NCI-H345 treated with DMSO at 0.1 percent for 48 hours (cell line): ENCODE results near the gene RPS6KC1.
"Not testable (repeated sequence)": the region's sequence is repeated elsewhere in the genome, so short reads cannot be mapped to it uniquely, and the experiment has no call there.

Source experiments
- DNase-seq: peaks from one replicate; lab custom pipeline; 2025; ENCODE audit not compliant: unreplicated experiment; lab: John Stamatoyannopoulos, UW

Gene RPS6KC1

GRCh38 chr1:213051127-213051880 lies at the start of gene RPS6KC1:
TSS of gene RPS6KC1 (plus strand) at chr1:213051241. CDS start at chr1:213051405, 164 bp downstream.
- peak; percentile 75 for DNase-seq

GRCh38 chr1:213003256-213003655 lies 47.8 kb upstream of the RPS6KC1 start:
- DNase-seq: no peak

GRCh38 chr1:213008564-213008963 lies 42.5 kb upstream of the RPS6KC1 start:
- DNase-seq: no peak

- no peak for DNase-seq
These were observed 36.4 kb upstream of the RPS6KC1 start for GRCh38 chr1:213014642-213015041.

- peak; percentile 91 for DNase-seq
These were observed 35.7 kb upstream of the RPS6KC1 start, which contains the start of gene ANGEL2 for GRCh38 chr1:213015099-213016050. TSS of gene ANGEL2 (minus strand) at chr1:213015867. CDS start at chr1:213015671, 196 bp downstream.

- DNase-seq: no peak
These were observed 33.4 kb upstream of the RPS6KC1 start for GRCh38 chr1:213017447-213018273.

- no peak for DNase-seq
These were observed 31.6 kb upstream of the RPS6KC1 start for GRCh38 chr1:213019450-213019849.

GRCh38 chr1:213020016-213020415 lies 31.0 kb upstream of the RPS6KC1 start:
- no peak for DNase-seq

GRCh38 chr1:213027024-213027423 lies 24.0 kb upstream of the RPS6KC1 start:
- not testable (repeated sequence) for DNase-seq

- DNase-seq: no peak
These were observed 18.4 kb upstream of the RPS6KC1 start for GRCh38 chr1:213032651-213033050.

GRCh38 chr1:213034713-213035112 lies 16.3 kb upstream of the RPS6KC1 start:
- no peak for DNase-seq

- DNase-seq: no peak
These were observed 15.5 kb upstream of the RPS6KC1 start for GRCh38 chr1:213035573-213035972.

- no peak for DNase-seq
These were observed 9.6 kb upstream of the RPS6KC1 start for GRCh38 chr1:213041443-213041842.

- not testable (repeated sequence) for DNase-seq
These were observed 5.5 kb upstream of the RPS6KC1 start for GRCh38 chr1:213045321-213046226.

- DNase-seq: no peak
These were observed 1.8 kb upstream of the RPS6KC1 start for GRCh38 chr1:213049232-213049631.

- DNase-seq: no peak
These were observed 305 bp upstream of the RPS6KC1 start for GRCh38 chr1:213050745-213051126.

GRCh38 chr1:213051881-213052202 lies 801 bp downstream of the RPS6KC1 start:
- no peak for DNase-seq

- no peak for DNase-seq
These were observed 2.4 kb downstream of the RPS6KC1 start for GRCh38 chr1:213053455-213053854.

GRCh38 chr1:213054142-213054541 lies 3.1 kb downstream of the RPS6KC1 start:
- DNase-seq: no peak
